Measurements from ENCODE around the gene SLC25A36. TPM values are rescaled to one million over a fixed set of nuclear protein-coding genes. Genes with fewer than 3 reads are reported as not detected.
A peak's percentile ranks its signal among the peaks of the same experiment; 100 is the strongest.
"Not testable (repeated sequence)": the region's sequence is repeated elsewhere in the genome, so short reads cannot be mapped to it uniquely, and the experiment has no call there.

The SLC25A36 gene
- total RNA-seq, 1 experiment from 2014 or later, result 78.4 TPM

- TF ChIP-seq ZNF532 (CRISPR knock-in tag; IDR thresholded peaks at IDR 0.05; ENCODE audit: borderline replicate concordance) (no peak), ZNF281 (CRISPR knock-in tag; IDR thresholded peaks at IDR 0.05) (no peak)
These were observed 8.5 kb downstream of the SLC25A36 start (continued) for GRCh38 chr3:140950144-140950543.

GRCh38 chr3:140950863-140951262 is 9.2 kb downstream of the SLC25A36 start:
- no peaks in the 10 kb centered on the region for H3K9me3 Mint-ChIP-seq
- DNase-seq (ENCODE audit: low spot score) (no peak), ATAC-seq (no peak)
- CTCF ChIA-PET, result no interaction called here
- H3K36me3 Mint-ChIP-seq, result peaks cover 5% of the 10 kb centered on the region; the same call in 1 of the 2 replicates
- no peaks in the 10 kb centered on the region for H3K27me3 Mint-ChIP-seq (ENCODE audit: low read depth)
- TF ChIP-seq ZNF512 (CRISPR knock-in tag; IDR thresholded peaks at IDR 0.05; ENCODE audit: borderline replicate concordance), result no peak
- no peak for TF ChIP-seq ATF2 (CRISPR knock-in tag; IDR thresholded peaks at IDR 0.05; ENCODE audit: borderline replicate concordance, low read depth)
- TF ChIP-seq NR2C2 (CRISPR knock-in tag; IDR thresholded peaks at IDR 0.05), result no peak
- TF ChIP-seq ZNF317 (CRISPR knock-in tag; IDR thresholded peaks at IDR 0.05; ENCODE audit: borderline replicate concordance, low read depth), result no peak
- TF ChIP-seq SMAD3 (CRISPR knock-in tag; IDR thresholded peaks at IDR 0.05; ENCODE audit: borderline replicate concordance), result no peak
- no peak for TF ChIP-seq HMGA2 (CRISPR knock-in tag; IDR thresholded peaks at IDR 0.05)
- no peak for TF ChIP-seq NFATC4 (CRISPR knock-in tag; IDR thresholded peaks at IDR 0.05)
- no peak for TF ChIP-seq GABPB1 (CRISPR knock-in tag; IDR thresholded peaks at IDR 0.05)
- H3K27ac Mint-ChIP-seq, result peak overlapping the region; percentile 72; the same call in 1 of the 2 replicates
- POLR2A ChIA-PET, result no interaction called here
- H3K4me1 Mint-ChIP-seq, result peaks cover 56% of the 10 kb centered on the region
- H3K4me3 Mint-ChIP-seq, result no peak overlapping the region

GRCh38 chr3:140951750-140952149 is 10.1 kb downstream of the SLC25A36 start:
- Mint-ChIP-seq H3K27ac (peak overlapping the region; percentile 78), H3K4me1 (peaks cover 48% of the 10 kb centered on the region)
- CTCF ChIA-PET; H3K9me3 Mint-ChIP-seq; H3K4me3 Mint-ChIP-seq; H3K36me3 Mint-ChIP-seq; POLR2A ChIA-PET; ATAC-seq; DNase-seq (ENCODE audit: low spot score); H3K27me3 Mint-ChIP-seq (ENCODE audit: low read depth): not testable (repeated sequence)
